ENCODE measurements around the gene ATP6AP1. TPM values are rescaled to one million over a fixed set of nuclear protein-coding genes. Genes with fewer than 3 reads are reported as not detected.

The ATP6AP1 gene
- total and polyA plus RNA-seq, 2 donors (not counting 3 experiments of a cell fraction or from before 2014, with no cell fraction given): 145 to 322 TPM

GRCh38 chrX:154435171-154435733 is 6.8 kb downstream of the ATP6AP1 start:
- Histone ChIP-seq H3K36me3 (ENCODE audit: control insufficient read depth in 2 of 2, extremely low read depth in 1 of 2, insufficient read depth in 2 of 2, low read length in 2 of 2) (peaks cover 2 to 28% of the 10 kb centered on the region in 2 experiments), H3K4me3 (replicated peaks in 1 of 3; ENCODE audit: insufficient read depth in 1 of 3, low read depth in 1 of 3, low read length in 3 of 3) (no peak overlapping the region), H2AFZ (ENCODE audit: low read depth, low read length) (no peak overlapping the region), H3K4me1 (ENCODE audit: control insufficient read depth, extremely low read depth, insufficient read depth, low read length) (peaks cover 16% of the 10 kb centered on the region), H3K9ac (replicated peaks; ENCODE audit: extremely low read depth, insufficient read depth, low read length) (no peak overlapping the region), H3K27ac (ENCODE audit: insufficient read depth, low read depth, low read length) (no peak overlapping the region), H3K4me2 (ENCODE audit: insufficient read depth, low read length) (no peak overlapping the region), H3K79me2 (ENCODE audit: control insufficient read depth, insufficient read depth, low read length) (peaks cover 46% of the 10 kb centered on the region), H3K27me3 (ENCODE audit: control insufficient read depth in 2 of 2, insufficient read depth in 2 of 2, low read length in 2 of 2) (no peaks in the 10 kb centered on the region), H3K9me3 (replicated peaks; ENCODE audit: control insufficient read depth, insufficient read depth, low read length) (no peaks in the 10 kb centered on the region), H4K20me1 (replicated peaks; ENCODE audit: control insufficient read depth, extremely low read depth, insufficient read depth, low read length) (no peaks in the 10 kb centered on the region), H3K9me1 (replicated peaks; ENCODE audit: control insufficient read depth, extremely low read depth, insufficient read depth, low read length) (no peaks in the 10 kb centered on the region)
- no peak for TF ChIP-seq EZH2 (IDR thresholded peaks at IDR 0.05; ENCODE audit: borderline replicate concordance, low read depth, low read length, severe bottlenecking)
- no peak for TF ChIP-seq CTCF (IDR thresholded peaks at IDR 0.05; ENCODE audit: extremely low read depth in 1 of 2, insufficient read depth in 1 of 2, low read depth in 1 of 2, low read length in 2 of 2)
- no peak for TF ChIP-seq MAX (IDR thresholded peaks at IDR 0.05; ENCODE audit: insufficient read depth, insufficient read length)
- TF ChIP-seq POLR2AphosphoS5 (IDR thresholded peaks at IDR 0.05; ENCODE audit: insufficient read depth, low read depth, low read length): no peak
- no peak for TF ChIP-seq GATA2 (IDR thresholded peaks at IDR 0.05; ENCODE audit: insufficient read depth, insufficient read length, low read depth, low read length)
- no peak for TF ChIP-seq POLR2A (IDR thresholded peaks at IDR 0.05; ENCODE audit: low read depth, low read length)
- TF ChIP-seq FOS (IDR thresholded peaks at IDR 0.05; ENCODE audit: borderline replicate concordance, insufficient read depth, low read length): no peak
- no peak for TF ChIP-seq JUN (IDR thresholded peaks at IDR 0.05; ENCODE audit: borderline replicate concordance, insufficient read depth, insufficient read length, low read depth)
- no peak for TF ChIP-seq MYC (IDR thresholded peaks at IDR 0.05; ENCODE audit: low read depth, low read length)
- dilution Hi-C loops (cut with MboI; ENCODE audit: extremely low pct_ligation_motif_present, low sequenced_read_pairs) (no loop called here), intact Hi-C loops (cut with micrococcal nuclease) (no loop called here)
- POLR2A ChIA-PET: no interaction called here
- no peak for DNase-seq (ENCODE audit: low read depth, low spot score)
- CTCF ChIA-PET: interaction anchor here (1.5 kb wide), 1 partner anchor 10 kb away, joined by 4 read pairs; no protein-coding TSS in a partner anchor
- no peak for FAIRE-seq
- no TSS peak for BruUV-seq (replicated peaks)
